Effector memory CD8-positive, alpha-beta T cell (primary cell): ENCODE results near the gene KCNMA1.

Source experiments
- ATAC-seq: fragments of 150-1000 bp; cut with Tn5 transposase; replicated peaks from 2 replicates; pipeline ENCODE4 v1.10.0; 2021; ENCODE audit warnings: mild to moderate bottlenecking, moderate library complexity
- DNase-seq, 3 experiments: peaks; one replicate each; pipeline ENCODE4 v3.0.0; 2021
- H3K27ac Mint-ChIP-seq, 2 donors: one replicate each; pipeline ENCODE4 v1.8.0; 2022; ENCODE audit warnings: mild to moderate bottlenecking in 2 of 2, mixed read lengths in 2 of 2, moderate library complexity in 2 of 2
- H3K27me3 Mint-ChIP-seq, 2 donors: one replicate each; pipeline ENCODE4 v1.8.0; 2022; ENCODE audit warnings: mixed read lengths in 2 of 2
- H3K36me3 Mint-ChIP-seq: one replicate; pipeline ENCODE4 v1.8.0; 2022; ENCODE audit warnings: mild to moderate bottlenecking, moderate library complexity, mixed read lengths; ENCODE audit not compliant: insufficient read depth
- H3K4me1 Mint-ChIP-seq, 2 donors: one replicate each; pipeline ENCODE4 v1.8.0; 2022; ENCODE audit warnings: low read depth in 2 of 2, mixed read lengths in 2 of 2
- H3K4me3 Mint-ChIP-seq, 2 donors: one replicate each; pipeline ENCODE4 v1.8.0; 2022; ENCODE audit warnings: mild to moderate bottlenecking in 2 of 2, mixed read lengths in 2 of 2, moderate library complexity in 2 of 2
- H3K9me3 Mint-ChIP-seq, 2 donors: one replicate each; pipeline ENCODE4 v1.8.0; 2022; ENCODE audit warnings: mixed read lengths in 2 of 2

The KCNMA1 gene

DNA sequence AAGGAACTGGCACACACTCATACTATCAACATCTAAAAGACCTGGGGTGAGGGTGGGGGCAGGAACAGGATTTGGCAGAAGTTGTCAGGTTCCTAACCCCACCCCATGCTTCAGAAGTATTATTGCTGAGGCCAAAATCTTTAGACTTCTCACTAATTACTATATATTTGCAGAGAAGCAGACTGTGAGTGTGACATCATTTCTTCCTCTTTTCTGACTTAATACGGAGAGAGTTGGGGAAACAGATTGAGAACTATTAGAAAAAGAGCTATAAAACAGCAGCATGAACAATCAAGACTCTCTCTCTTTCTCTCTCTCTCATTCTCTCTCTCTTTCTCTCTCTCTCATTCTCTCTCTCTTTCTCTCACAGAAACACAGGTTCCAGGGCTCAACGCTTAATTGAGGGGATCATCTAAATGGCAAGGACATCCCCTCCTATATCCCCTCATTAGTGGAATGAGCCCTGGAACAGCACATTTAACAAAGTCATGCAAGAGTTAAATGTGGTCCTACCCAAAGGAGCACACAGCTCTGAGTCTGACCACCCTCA is 94.8 kb downstream of the KCNMA1 start:
- ATAC-seq (no peak), DNase-seq (no peak)
- H3K4me3 Mint-ChIP-seq = no peak overlapping the region
- H3K9me3 Mint-ChIP-seq = no peaks in the 10 kb centered on the region
- no peaks in the 10 kb centered on the region for H3K4me1 Mint-ChIP-seq
- no peak overlapping the region for H3K27ac Mint-ChIP-seq
- peaks cover 21 to 31% of the 10 kb centered on the region in 2 donors for H3K27me3 Mint-ChIP-seq
- no peaks in the 10 kb centered on the region for H3K36me3 Mint-ChIP-seq

DNA sequence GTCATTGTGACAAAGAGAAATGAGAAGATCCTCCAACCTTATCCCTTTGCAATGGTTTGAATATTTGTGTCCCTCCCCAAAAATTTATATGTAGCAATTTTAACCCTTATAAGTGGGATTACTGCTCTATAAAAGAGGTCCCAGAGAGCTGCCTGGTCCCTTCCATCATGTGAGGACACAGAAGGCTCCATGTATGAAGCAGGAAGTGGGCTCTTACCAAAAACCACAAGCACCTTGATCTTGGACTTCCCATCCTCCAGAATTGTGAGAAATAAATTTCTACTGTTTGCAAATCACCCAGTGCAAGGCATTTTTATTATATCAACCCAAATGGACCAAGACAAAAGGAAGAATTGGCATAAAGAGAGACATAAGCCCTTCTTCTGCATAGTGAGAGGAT is 95.7 kb downstream of the KCNMA1 start:
- DNase-seq = no peak
- H3K27ac Mint-ChIP-seq = no peak overlapping the region
- H3K27me3 Mint-ChIP-seq = peaks cover 20 to 27% of the 10 kb centered on the region in 2 donors
- H3K4me1 Mint-ChIP-seq = no peaks in the 10 kb centered on the region
- no peak for ATAC-seq
- H3K9me3 Mint-ChIP-seq = no peaks in the 10 kb centered on the region
- no peaks in the 10 kb centered on the region for H3K36me3 Mint-ChIP-seq
- no peak overlapping the region for H3K4me3 Mint-ChIP-seq

DNA sequence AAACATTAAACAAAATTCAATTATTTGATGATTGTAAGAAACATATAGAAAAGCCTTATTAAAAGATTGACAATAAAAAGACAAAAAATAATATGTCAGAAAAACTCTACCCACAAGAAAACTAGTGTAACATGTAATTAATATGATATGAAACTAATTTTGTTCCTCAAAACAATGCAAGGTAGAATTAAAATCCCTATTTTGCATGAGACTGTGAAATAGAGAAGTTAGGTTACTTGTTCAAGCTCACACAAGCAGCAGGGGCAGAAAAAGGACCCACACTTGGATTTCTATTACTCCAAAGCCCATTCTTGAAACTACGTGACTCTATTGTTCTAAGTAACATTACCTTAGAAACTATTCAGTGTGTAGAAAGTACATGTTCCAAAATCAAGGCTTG is 96.4 kb downstream of the KCNMA1 start:
- no peak overlapping the region for H3K4me3 Mint-ChIP-seq
- no peak overlapping the region for H3K27ac Mint-ChIP-seq
- ATAC-seq (no peak), DNase-seq (no peak)
- H3K27me3 Mint-ChIP-seq = peaks cover 13 to 20% of the 10 kb centered on the region in 2 donors
- H3K9me3 Mint-ChIP-seq = no peaks in the 10 kb centered on the region
- H3K36me3 Mint-ChIP-seq = no peaks in the 10 kb centered on the region
- no peaks in the 10 kb centered on the region for H3K4me1 Mint-ChIP-seq

DNA sequence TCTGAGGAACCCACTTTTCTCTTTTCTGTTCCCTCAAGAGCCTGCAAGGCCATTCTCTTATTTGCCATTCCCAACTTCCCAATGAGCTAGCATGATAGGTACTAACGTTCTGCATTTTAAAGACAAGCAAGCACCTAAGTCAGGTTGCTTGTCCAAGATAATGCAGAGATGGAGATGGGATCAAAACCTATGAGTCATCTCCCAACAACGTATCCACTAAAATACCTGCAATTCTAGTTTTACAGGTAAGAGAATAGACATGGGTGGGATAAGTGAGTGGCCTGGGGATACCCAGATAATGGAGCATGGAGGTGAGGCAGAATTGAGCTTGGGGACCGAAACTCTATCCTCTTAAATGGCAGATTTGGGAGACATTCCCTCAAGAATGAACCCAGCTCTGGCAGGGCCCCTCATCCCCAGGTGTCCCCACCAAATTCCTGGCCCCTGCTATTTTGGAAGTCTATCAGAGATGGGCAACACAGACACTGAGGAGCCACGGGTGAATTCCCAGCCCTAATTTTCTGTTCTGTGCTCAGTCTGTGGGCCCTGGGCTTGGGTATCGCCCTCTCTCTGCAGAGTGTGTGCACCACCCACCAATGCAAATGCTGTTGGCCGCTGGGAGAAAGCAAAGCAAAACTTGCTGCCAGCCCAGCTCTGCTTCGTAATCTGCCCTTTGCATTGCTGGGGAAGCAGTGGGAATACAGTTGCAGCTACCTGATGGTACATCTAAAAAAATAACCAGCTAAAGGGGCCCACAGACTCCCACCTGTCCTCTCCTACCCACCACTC is 98.3 kb downstream of the KCNMA1 start:
- Mint-ChIP-seq H3K36me3 (no peaks in the 10 kb centered on the region), H3K9me3 (no peaks in the 10 kb centered on the region), H3K27ac (no peak overlapping the region), H3K4me1 (no peaks in the 10 kb centered on the region), H3K4me3 (no peak overlapping the region), H3K27me3 (peaks cover 1 to 13% of the 10 kb centered on the region in 2 donors)
- ATAC-seq (no peak), DNase-seq (no peak)

DNA sequence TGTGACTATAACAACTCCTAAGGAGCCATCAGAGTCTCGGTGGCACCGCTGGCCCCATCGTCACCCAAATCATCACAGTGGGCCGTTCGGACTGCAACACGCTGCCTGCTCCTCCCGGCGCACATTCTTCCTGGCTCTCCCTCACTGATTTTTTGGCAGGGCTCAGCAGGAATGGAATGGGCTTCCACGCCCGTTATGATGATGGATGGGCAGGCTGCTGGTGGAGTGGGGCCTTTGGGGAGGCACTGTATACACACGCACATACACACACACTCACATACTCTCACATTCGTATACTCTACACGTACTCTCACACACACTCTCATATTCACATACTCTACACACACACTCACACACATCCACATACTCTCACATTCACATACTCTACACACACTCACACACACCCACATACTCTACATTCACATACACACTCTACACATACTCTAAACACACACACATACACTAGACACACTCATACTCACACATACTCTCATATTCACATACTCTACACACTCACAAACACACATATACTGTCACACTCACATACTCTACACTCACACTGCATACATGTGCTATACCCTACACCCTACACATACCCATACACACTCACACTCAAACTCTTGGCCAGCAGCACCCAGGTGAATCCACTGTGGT is 99.8 kb downstream of the KCNMA1 start:
- ATAC-seq (no peak), DNase-seq (no peak)
- Mint-ChIP-seq H3K27me3 (peaks cover 0 to 21% of the 10 kb centered on the region in 2 donors), H3K9me3 (no peaks in the 10 kb centered on the region), H3K4me1 (no peaks in the 10 kb centered on the region), H3K27ac (no peak overlapping the region), H3K4me3 (no peak overlapping the region), H3K36me3 (no peaks in the 10 kb centered on the region)

DNA sequence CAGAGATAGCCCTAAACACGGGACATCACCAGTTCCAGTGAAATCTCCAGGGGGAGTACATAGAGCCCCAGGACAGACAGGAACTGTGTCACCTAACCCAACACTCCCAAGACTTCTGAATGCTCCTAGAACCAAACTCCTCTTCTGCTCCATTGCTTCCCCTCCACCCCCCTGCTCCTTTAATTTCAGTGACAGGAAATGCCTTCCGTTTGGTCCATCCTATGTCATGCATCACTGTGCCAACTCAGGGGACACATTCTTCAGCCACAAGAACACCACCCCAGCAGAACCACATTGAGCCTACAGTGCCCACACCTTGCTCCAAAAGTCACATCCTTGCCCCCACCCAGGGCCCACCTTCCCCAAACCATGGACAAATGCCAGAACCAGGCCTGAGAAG is 100.5 kb downstream of the KCNMA1 start:
- no peak for DNase-seq
- peaks cover 2 to 22% of the 10 kb centered on the region in 2 donors for H3K27me3 Mint-ChIP-seq
- H3K4me3 Mint-ChIP-seq = no peak overlapping the region
- ATAC-seq = no peak
- no peaks in the 10 kb centered on the region for H3K36me3 Mint-ChIP-seq
- H3K27ac Mint-ChIP-seq = no peak overlapping the region
- no peaks in the 10 kb centered on the region for H3K9me3 Mint-ChIP-seq
- H3K4me1 Mint-ChIP-seq = no peaks in the 10 kb centered on the region

DNA sequence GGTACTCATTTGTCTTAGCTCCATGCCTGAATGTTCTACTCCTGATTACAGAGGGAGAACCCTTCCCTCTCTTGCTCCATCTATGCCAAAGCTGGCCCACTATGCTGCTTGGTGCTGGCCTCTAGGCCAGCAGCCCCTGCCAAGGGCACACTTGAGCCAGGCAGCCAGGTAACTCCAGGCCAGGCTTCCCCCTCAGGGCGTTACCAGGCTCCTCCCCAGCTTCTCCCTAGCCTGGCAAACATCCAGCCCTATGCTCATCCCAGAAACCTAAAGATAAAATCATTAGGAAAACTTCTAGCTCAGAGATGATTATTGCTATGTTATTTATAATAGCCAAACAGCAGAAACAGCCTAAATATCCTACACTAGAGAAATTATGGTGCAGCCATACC is 103.7 kb downstream of the KCNMA1 start:
- H3K36me3 Mint-ChIP-seq = no peaks in the 10 kb centered on the region
- DNase-seq (no peak), ATAC-seq (no peak)
- peaks cover 15 to 28% of the 10 kb centered on the region in 2 donors for H3K27me3 Mint-ChIP-seq
- no peaks in the 10 kb centered on the region for H3K9me3 Mint-ChIP-seq
- H3K4me3 Mint-ChIP-seq = no peak overlapping the region
- no peaks in the 10 kb centered on the region for H3K4me1 Mint-ChIP-seq
- H3K27ac Mint-ChIP-seq = no peak overlapping the region

DNA sequence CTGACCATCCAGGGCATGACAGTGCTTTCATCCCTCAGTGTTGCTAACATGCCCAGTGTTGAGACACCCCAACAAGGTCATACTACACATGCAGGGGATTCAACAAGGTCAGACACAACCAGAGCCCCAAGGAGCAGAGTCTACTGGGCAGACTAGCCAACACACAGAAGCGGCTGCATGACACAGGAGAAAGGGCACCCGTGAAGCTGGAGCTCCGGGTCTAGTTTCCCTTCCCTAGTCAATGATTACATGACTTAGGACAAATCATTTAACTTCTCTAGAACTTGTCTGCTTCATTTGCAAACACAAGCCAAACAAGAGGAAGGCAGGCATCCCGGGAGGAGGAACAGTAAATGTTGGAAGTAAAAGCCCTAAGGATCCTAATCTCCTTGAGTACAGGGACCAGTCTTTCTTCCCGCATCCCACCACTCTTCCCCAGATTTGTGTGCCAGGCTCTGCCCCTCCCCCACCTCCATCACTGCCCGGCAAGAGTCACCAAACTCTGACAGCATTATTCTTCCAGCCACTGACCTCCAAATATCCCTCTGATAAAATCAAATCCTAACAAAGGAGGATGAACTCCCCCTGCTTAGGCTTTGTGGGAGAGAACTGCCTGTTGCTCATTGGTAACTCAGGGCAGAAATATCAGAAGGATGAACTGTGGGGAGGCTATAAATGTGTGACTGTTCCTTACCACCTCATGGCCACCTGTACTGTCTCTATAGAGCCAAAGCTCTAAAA is 104.3 kb downstream of the KCNMA1 start:
- DNase-seq (no peak), ATAC-seq (no peak)
- Mint-ChIP-seq H3K4me1 (no peaks in the 10 kb centered on the region), H3K27ac (no peak overlapping the region), H3K9me3 (no peaks in the 10 kb centered on the region), H3K27me3 (peaks cover 15 to 28% of the 10 kb centered on the region in 2 donors), H3K36me3 (no peaks in the 10 kb centered on the region), H3K4me3 (no peak overlapping the region)

DNA sequence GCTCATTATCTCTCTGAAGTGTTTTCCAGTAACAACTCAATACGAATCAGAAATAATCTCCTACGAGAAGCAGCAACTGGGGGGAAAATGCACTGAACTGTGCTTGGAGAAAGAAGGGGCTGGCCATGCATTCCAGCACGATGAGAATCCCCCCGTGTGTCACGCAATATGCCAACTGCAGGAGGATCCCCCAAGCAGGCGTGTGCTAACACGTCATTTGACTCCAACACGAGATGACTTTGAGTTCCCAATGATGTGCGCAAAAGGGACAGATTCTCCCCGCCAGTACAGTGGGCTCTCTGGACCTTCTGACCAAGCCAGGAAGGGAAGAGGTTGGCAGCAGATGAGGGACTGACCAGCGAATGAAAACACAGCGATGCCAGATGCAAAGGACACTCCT is 105.5 kb downstream of the KCNMA1 start:
- DNase-seq = no peak
- Mint-ChIP-seq H3K4me3 (no peak overlapping the region), H3K9me3 (no peaks in the 10 kb centered on the region), H3K4me1 (no peaks in the 10 kb centered on the region), H3K27me3 (peaks cover 26 to 28% of the 10 kb centered on the region in 2 donors), H3K36me3 (no peaks in the 10 kb centered on the region), H3K27ac (no peak overlapping the region)
- no peak for ATAC-seq

DNA sequence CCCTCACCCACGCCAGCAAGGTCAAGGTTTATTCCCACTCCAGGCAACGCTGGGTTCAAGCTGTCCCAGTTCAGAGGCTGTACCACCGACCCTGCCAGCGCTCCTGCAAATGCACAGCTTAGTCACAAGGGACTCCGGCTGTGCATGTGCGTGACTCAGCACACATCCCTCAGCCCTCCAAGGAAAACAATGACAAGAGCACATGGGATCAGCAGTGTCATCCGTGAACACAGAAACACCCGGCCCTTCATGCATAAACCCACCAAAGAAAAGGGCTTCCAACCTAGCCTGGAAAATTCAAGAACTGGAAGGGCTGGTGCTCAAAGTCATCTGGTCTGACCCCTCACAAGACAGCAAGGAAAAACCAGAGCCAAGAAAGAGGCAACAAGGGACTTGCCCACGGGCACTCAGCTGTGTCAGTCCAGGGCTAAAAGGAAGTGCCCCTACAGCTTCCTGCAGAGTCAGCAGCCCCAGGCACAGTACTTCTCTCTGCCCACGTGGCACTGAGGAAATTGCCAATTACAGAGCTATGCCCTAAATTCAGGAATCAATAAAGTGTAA is 106.1 kb downstream of the KCNMA1 start:
- no peaks in the 10 kb centered on the region for H3K36me3 Mint-ChIP-seq
- peaks cover 27 to 28% of the 10 kb centered on the region in 2 donors for H3K27me3 Mint-ChIP-seq
- no peak overlapping the region for H3K4me3 Mint-ChIP-seq
- H3K27ac Mint-ChIP-seq = no peak overlapping the region
- ATAC-seq (no peak), DNase-seq (no peak)
- H3K4me1 Mint-ChIP-seq = no peaks in the 10 kb centered on the region
- no peaks in the 10 kb centered on the region for H3K9me3 Mint-ChIP-seq

DNA sequence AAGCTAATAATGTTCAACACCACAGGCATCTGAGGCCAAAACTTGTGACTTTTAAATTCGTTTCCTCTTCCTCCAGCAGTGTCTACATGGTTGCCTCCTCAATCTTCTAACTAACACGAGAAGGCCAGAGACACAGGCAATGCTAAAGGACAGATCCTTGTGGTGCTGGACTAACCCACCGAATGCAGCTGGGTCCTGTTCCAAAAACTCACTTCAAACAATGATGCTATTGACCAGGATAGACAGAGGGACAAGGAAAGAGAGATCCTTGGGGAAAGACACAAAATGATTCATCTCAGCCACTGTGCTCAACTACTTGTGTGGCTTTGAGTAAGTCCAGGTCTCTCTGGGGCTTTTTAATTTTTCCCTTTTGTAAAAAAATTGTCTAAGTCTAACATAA is 107.6 kb downstream of the KCNMA1 start:
- Mint-ChIP-seq H3K27ac (no peak overlapping the region), H3K4me1 (no peaks in the 10 kb centered on the region)

DNA sequence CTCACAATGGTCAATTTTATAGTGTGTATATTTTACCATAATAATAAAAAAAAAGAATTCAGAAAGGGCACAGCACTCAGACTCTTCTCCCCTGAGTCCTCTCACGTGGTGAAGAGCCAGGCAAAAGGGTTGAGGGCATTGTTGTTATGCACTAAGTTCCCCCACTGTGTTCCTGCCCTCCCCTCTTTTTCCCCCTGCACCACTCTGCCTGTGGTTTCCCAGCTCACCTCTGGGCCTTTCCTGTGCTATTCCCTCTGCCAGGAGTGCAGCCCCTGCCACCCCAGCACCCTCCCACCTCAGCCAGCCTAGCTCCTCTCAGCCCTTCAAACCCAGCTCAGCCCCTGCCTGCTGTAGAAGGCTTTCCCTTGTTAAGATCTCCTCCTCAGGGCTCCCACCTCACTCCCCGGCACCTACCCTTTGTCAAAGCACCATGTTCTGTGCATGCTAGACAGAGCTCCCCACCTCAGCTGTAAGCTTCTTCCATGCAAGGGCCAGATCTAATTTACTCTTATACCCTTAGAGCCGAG is 108.5 kb downstream of the KCNMA1 start:
- ATAC-seq (no peak), DNase-seq (no peak)
- H3K27me3 Mint-ChIP-seq = peaks cover 14 to 40% of the 10 kb centered on the region in 2 donors
- H3K4me1 Mint-ChIP-seq = no peaks in the 10 kb centered on the region
- H3K4me3 Mint-ChIP-seq = no peak overlapping the region
- H3K27ac Mint-ChIP-seq = no peak overlapping the region
- no peaks in the 10 kb centered on the region for H3K36me3 Mint-ChIP-seq
- no peaks in the 10 kb centered on the region for H3K9me3 Mint-ChIP-seq

More for the DNA sequence above, 107.6 kb downstream of the KCNMA1 start:
- no peak overlapping the region for H3K4me3 Mint-ChIP-seq
- ATAC-seq (no peak), DNase-seq (no peak)
- no peaks in the 10 kb centered on the region for H3K36me3 Mint-ChIP-seq
- no peaks in the 10 kb centered on the region for H3K9me3 Mint-ChIP-seq
- peaks cover 21 to 31% of the 10 kb centered on the region in 2 donors for H3K27me3 Mint-ChIP-seq

DNA sequence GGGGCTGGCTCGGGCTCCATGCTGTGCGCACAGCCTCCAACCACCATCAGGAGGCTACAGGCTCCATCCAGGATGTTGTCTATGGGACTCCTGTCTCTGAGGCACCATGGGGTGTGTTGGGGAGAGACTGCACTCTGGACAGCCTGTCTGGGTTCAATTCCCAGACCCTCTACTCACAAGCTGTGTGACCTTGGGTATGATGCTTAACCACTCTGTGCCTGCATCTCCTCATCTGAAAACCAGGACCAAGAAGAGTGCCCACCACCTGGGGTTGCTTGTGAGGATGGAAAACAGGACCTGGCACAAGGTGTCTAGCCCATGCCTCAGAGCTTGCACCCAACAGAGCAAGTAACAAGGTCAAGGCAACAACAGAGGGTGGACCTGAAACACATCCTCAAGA is 109.8 kb downstream of the KCNMA1 start:
- Mint-ChIP-seq H3K4me3 (no peak overlapping the region), H3K9me3 (no peaks in the 10 kb centered on the region), H3K27ac (no peak overlapping the region), H3K27me3 (peaks cover 7 to 47% of the 10 kb centered on the region in 2 donors), H3K36me3 (no peaks in the 10 kb centered on the region), H3K4me1 (no peaks in the 10 kb centered on the region)
- no peak for DNase-seq
- ATAC-seq = no peak
